SK-N-SH (cell line): Measurements from ENCODE around the gene EWSR1.

Experiments
- EP300 ChIP-seq, 2 experiments: IDR thresholded peaks; 2 replicates each; pipeline versions ENCODE4 v1.4.0 to v1.6.1; 2012; ENCODE audit warnings: borderline replicate concordance in 1 of 2, low read depth in 1 of 2, low read length in 1 of 2
- EZH2phosphoT487 ChIP-seq: fragments of 200-600 bp; sonication (generic); IDR thresholded peaks from 2 replicates; pipeline ENCODE4 v1.6.1; 2017; ENCODE audit warnings: low read depth, mixed run types, mild to moderate bottlenecking, antibody characterized with exemption, moderate library complexity, borderline replicate concordance
- GABPA ChIP-seq: IDR thresholded peaks from 2 replicates; pipeline ENCODE4 v1.4.0; 2012; ENCODE audit warnings: low read depth, mild to moderate bottlenecking
- NFIC ChIP-seq: IDR thresholded peaks from 2 replicates; pipeline ENCODE4 v1.4.0; 2012; ENCODE audit warnings: borderline replicate concordance
- POLR2AphosphoS5 ChIP-seq: IDR thresholded peaks from 2 replicates; pipeline ENCODE4 v1.6.1; 2012; ENCODE audit warnings: low read depth, low read length
- SIN3A ChIP-seq: IDR thresholded peaks from 2 replicates; pipeline ENCODE4 v1.6.1; 2012; ENCODE audit warnings: low read depth, mild to moderate bottlenecking, low read length, moderate library complexity, borderline replicate concordance
- SMC3 ChIP-seq: IDR thresholded peaks from 2 replicates; pipeline ENCODE4 v1.6.1; 2012; ENCODE audit warnings: low read depth, low read length, improper control_type of control experiment
- TF ChIP-seq, protein P1 (sequence below): fragments of 200-600 bp; sonication (generic); IDR thresholded peaks from 2 replicates; pipeline ENCODE4 v1.6.1; 2017; ENCODE audit warnings: antibody characterized with exemption, mild to moderate bottlenecking, moderate library complexity
- TF ChIP-seq, protein P2 (sequence below): fragments of 150-350 bp; IDR thresholded peaks from 2 replicates; pipeline ENCODE4 v1.6.1; 2016; ENCODE audit warnings: mild to moderate bottlenecking, low read depth, low read length
- TF ChIP-seq, protein P3 (sequence below): fragments of 150-350 bp; IDR thresholded peaks from 2 replicates; pipeline ENCODE4 v1.6.1; 2017; ENCODE audit warnings: antibody characterized with exemption, low read length, low read depth, borderline replicate concordance

DNA sequence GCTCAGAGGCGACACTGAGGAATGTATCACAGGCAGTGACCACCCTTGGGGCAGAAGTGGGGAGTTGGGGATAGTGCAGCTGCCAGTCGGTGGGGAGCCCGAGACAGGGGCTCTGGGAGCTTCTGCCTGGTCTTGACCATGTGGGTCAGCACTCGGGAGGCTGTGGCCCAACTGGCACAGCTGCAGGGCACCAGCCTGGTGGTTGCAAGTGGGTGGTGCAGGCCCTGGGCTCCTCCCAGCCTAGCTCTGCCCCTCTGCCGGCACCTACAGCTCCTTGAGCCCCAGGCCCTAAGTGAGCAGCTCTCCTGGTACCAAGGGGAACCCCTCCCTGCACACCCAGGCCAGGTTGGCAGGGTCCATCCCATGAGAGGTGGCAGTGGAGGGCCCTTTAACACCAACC lies 60.0 kb downstream of the EWSR1 start:
- no peak for TF ChIP-seq POLR2AphosphoS5
- TF ChIP-seq, protein P1, sequence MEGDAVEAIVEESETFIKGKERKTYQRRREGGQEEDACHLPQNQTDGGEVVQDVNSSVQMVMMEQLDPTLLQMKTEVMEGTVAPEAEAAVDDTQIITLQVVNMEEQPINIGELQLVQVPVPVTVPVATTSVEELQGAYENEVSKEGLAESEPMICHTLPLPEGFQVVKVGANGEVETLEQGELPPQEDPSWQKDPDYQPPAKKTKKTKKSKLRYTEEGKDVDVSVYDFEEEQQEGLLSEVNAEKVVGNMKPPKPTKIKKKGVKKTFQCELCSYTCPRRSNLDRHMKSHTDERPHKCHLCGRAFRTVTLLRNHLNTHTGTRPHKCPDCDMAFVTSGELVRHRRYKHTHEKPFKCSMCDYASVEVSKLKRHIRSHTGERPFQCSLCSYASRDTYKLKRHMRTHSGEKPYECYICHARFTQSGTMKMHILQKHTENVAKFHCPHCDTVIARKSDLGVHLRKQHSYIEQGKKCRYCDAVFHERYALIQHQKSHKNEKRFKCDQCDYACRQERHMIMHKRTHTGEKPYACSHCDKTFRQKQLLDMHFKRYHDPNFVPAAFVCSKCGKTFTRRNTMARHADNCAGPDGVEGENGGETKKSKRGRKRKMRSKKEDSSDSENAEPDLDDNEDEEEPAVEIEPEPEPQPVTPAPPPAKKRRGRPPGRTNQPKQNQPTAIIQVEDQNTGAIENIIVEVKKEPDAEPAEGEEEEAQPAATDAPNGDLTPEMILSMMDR: no peak
- no peak for TF ChIP-seq EZH2phosphoT487
- TF ChIP-seq, protein P2, sequence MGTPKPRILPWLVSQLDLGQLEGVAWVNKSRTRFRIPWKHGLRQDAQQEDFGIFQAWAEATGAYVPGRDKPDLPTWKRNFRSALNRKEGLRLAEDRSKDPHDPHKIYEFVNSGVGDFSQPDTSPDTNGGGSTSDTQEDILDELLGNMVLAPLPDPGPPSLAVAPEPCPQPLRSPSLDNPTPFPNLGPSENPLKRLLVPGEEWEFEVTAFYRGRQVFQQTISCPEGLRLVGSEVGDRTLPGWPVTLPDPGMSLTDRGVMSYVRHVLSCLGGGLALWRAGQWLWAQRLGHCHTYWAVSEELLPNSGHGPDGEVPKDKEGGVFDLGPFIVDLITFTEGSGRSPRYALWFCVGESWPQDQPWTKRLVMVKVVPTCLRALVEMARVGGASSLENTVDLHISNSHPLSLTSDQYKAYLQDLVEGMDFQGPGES: no peak
- TF ChIP-seq SMC3: no peak
- no peak for TF ChIP-seq EP300 (IDR thresholded peaks at IDR 0.05; ENCODE audit: borderline replicate concordance in 1 of 2, low read depth in 1 of 2, low read length in 1 of 2)
- TF ChIP-seq, protein P3, sequence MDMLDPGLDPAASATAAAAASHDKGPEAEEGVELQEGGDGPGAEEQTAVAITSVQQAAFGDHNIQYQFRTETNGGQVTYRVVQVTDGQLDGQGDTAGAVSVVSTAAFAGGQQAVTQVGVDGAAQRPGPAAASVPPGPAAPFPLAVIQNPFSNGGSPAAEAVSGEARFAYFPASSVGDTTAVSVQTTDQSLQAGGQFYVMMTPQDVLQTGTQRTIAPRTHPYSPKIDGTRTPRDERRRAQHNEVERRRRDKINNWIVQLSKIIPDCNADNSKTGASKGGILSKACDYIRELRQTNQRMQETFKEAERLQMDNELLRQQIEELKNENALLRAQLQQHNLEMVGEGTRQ: no peak
- TF ChIP-seq SIN3A: no peak
- no peak for TF ChIP-seq NFIC
- no peak for TF ChIP-seq GABPA
